GM12878 (cell line): ENCODE data around the gene IRF6. TPM values are rescaled to one million over a fixed set of nuclear protein-coding genes. Genes with fewer than 3 reads are reported as not detected.

Source experiments
- ATAC-seq: fragments of 200-7000 bp; cut with Tn5 transposase; 3 replicates; pipeline ENCODE4 v1.9.1; 2020; ENCODE audit warnings: mild to moderate bottlenecking, moderate library complexity
- BruUV-seq: library from RNA; stranded (reverse); fragments of 400-500 nt; replicated peaks from 2 replicates; lab custom pipeline; 2021; lab: Mats Ljungman, UMichigan
- CTCF ChIA-PET: fragments of 300-600 bp; sonication (Branson Sonifier 250); formaldehyde crosslinking; extraction: SDS; loops from one replicate; lab custom pipeline; 2021; ENCODE audit warnings: inconsistent platforms; lab: Yijun Ruan, JAX
- POLR2A ChIA-PET: fragments of 350-600 bp; formaldehyde crosslinking; extraction: SDS; loops from one replicate; lab custom pipeline; 2021; ENCODE audit warnings: inconsistent platforms; lab: Charles Lee
- RAD21 ChIA-PET: fragments of 300-600 bp; sonication (Branson Sonifier 250); formaldehyde crosslinking; loops from one replicate; lab custom pipeline; 2023; ENCODE audit warnings: antibody characterized with exemption; ENCODE audit not compliant: unreplicated experiment; lab: Charles Lee
- SMC1A ChIA-PET: fragments of 300-600 bp; sonication (Branson Sonifier 250); formaldehyde crosslinking; loops from one replicate; lab custom pipeline; 2023; ENCODE audit not compliant: unreplicated experiment, uncharacterized antibody; lab: Charles Lee
- DNase-seq: peaks from one replicate; pipeline ENCODE4 v3.0.0-alpha.2; 2011; ENCODE audit warnings: low read depth, low spot score
- FAIRE-seq: peaks from 3 replicates; lab custom pipeline; 2011; peaks lifted over from hg19 to GRCh38; lab: Jason Lieb, UNC
- H2AFZ ChIP-seq: 2 replicates; pipeline ENCODE4 v1.6.0; 2011; ENCODE audit warnings: low read depth, low read length, control low read depth; ENCODE audit not compliant: control insufficient read depth
- H3K27ac ChIP-seq: 2 replicates; pipeline ENCODE4 v1.5.1; 2011; ENCODE audit warnings: control low read depth; ENCODE audit not compliant: control insufficient read depth, insufficient read depth
- H3K27me3 ChIP-seq, 2 experiments: replicated peaks in 1 of 2; 2 replicates each; pipeline versions ENCODE4 v1.6.0 to v1.6.1; 2011; ENCODE audit warnings: low read length in 1 of 2; ENCODE audit not compliant: control insufficient read depth in 2 of 2, insufficient read depth in 2 of 2
- H3K36me3 ChIP-seq, 2 experiments: 2 replicates each; pipeline ENCODE4 v1.5.1; 2011; ENCODE audit warnings: low read length in 1 of 2; ENCODE audit not compliant: control insufficient read depth in 2 of 2, insufficient read depth in 2 of 2
- H3K4me1 ChIP-seq: 2 replicates; pipeline ENCODE4 v1.6.1; 2011; ENCODE audit warnings: mild to moderate bottlenecking, low read length, moderate library complexity, mixed read lengths; ENCODE audit not compliant: control insufficient read depth, insufficient read depth
- H3K4me2 ChIP-seq: 2 replicates; pipeline ENCODE4 v1.6.0; 2011; ENCODE audit warnings: control low read depth; ENCODE audit not compliant: control insufficient read depth, insufficient read depth
- H3K4me3 ChIP-seq: fragments of 200-600 bp; sonication (generic); 2 replicates; pipeline ENCODE4 v1.5.1; 2016
- H3K79me2 ChIP-seq: 2 replicates; pipeline ENCODE4 v1.6.0; 2011; ENCODE audit warnings: low read length; ENCODE audit not compliant: control insufficient read depth, insufficient read depth
- H3K9ac ChIP-seq: 2 replicates; pipeline ENCODE4 v1.8.0; 2011; ENCODE audit warnings: low read length, control low read depth, mixed read lengths; ENCODE audit not compliant: control insufficient read depth, insufficient read depth
- H3K9me3 ChIP-seq: replicated peaks from 3 replicates; pipeline ENCODE4 v1.5.1; 2011; ENCODE audit warnings: mild to moderate bottlenecking, low read length; ENCODE audit not compliant: control insufficient read depth, insufficient read depth
- H4K20me1 ChIP-seq: 2 replicates; pipeline ENCODE4 v1.6.0; 2011; ENCODE audit not compliant: control insufficient read depth, insufficient read depth
- E4F1 ChIP-seq: fragments of 450-650 bp; IDR thresholded peaks from 2 replicates; pipeline ENCODE4 v1.6.1; 2018; ENCODE audit warnings: borderline replicate concordance, mild to moderate bottlenecking; ENCODE audit not compliant: partially characterized antibody
- ELK1 ChIP-seq: IDR thresholded peaks from 2 replicates; pipeline ENCODE4 v1.6.1; 2012; ENCODE audit warnings: low read depth, low read length, improper control_type of control experiment
- FOXM1 ChIP-seq: IDR thresholded peaks from 2 replicates; pipeline ENCODE4 v1.6.1; 2012; ENCODE audit warnings: low read depth, mild to moderate bottlenecking, inconsistent platforms, low read length, moderate library complexity
- IRF4 ChIP-seq: IDR thresholded peaks from 2 replicates; pipeline ENCODE4 v1.6.1; 2011; ENCODE audit warnings: low read depth, low read length
- PML ChIP-seq: IDR thresholded peaks from 2 replicates; pipeline ENCODE4 v1.6.1; 2012; ENCODE audit warnings: low read length, inconsistent platforms
- PRDM15 ChIP-seq: fragments of 450-650 bp; formaldehyde crosslinking; IDR thresholded peaks from 2 replicates; pipeline ENCODE4 v1.4.0; 2020; ENCODE audit warnings: mild to moderate bottlenecking, moderate library complexity
- REST ChIP-seq: IDR thresholded peaks from 2 replicates; pipeline ENCODE4 v1.6.1; 2012; ENCODE audit warnings: mild to moderate bottlenecking, low read depth, low read length
- RUNX3 ChIP-seq: IDR thresholded peaks from 2 replicates; pipeline ENCODE4 v1.6.1; 2012; ENCODE audit warnings: low read length, inconsistent platforms
- ZBED1 ChIP-seq: IDR thresholded peaks from 2 replicates; pipeline ENCODE4 v1.6.1; 2016; ENCODE audit warnings: borderline replicate concordance
- WGBS: methylation state at CpG from one replicate; pipeline ENCODE4 v1.1.6; 2016; ENCODE audit warnings: low lambda C conversion rate; ENCODE audit not compliant: insufficient replicate concordance, insufficient coverage; ENCODE audit errors: missing lambda C conversion rate; 5-methylcytosine and 5-hydroxymethylcytosine counted together
- in situ Hi-C: fragments of 300-500 bp; cut with MboI; formaldehyde crosslinking; loops from 9 replicates; pipeline ENCODE4 v1.14.3; 2018; ENCODE audit warnings: mixed read lengths
- intact Hi-C: fragments of 100-400 bp; cut with micrococcal nuclease; formaldehyde crosslinking; loops from one replicate; pipeline ENCODE4 v1.14.2; 2022; ENCODE audit not compliant: unreplicated experiment
- polyA plus RNA-seq, 11 experiments: library from polyadenylated mRNA; depleted of rRNA in 4 of 11; unstranded in 6 of 11; stranded (reverse) in 5 of 11; fragments of >200 nt; fragmentation: Nextera tagmentation in 4 of 11; fragmentation: Illumina TruSeq in 1 of 11; extraction: Ambion mirVana in 4 of 11; extraction: Trizol in 1 of 11; gene quantifications; 1 replicate in 1 of 11; 2 replicates in 10 of 11; pipeline versions ENCODE4 v1.2.1 to v1.2.3, GENCODE V29; 2011 to 2016; ENCODE audit warnings: inconsistent platforms in 2 of 11, missing spikeins in 2 of 11, low read depth in 1 of 11
- total RNA-seq, 4 experiments: library from RNA; depleted of rRNA in 3 of 4; stranded (reverse); fragments of >200 nt in 3 of 4; fragmentation: Illumina TruSeq in 1 of 4; extraction: Trizol in 1 of 4; gene quantifications; 2 replicates each; pipeline versions ENCODE4 v1.2.1 to v1.2.3, GENCODE V29; 2013 to 2021

The IRF6 gene
- total and polyA plus RNA-seq, 10 of the 15 experiments (the other 5 are each of a cell fraction or from before 2014, with no cell fraction given): 0.04 to 0.50 (median 0.09) TPM; not detected in 1

- no peaks in the 10 kb centered on the region for H3K27me3 ChIP-seq
- no peaks in the 10 kb centered on the region for H4K20me1 ChIP-seq
- FAIRE-seq (no peak), ATAC-seq (no peak), DNase-seq (no peak)
- H3K4me3 ChIP-seq: no peak overlapping the region
- BruUV-seq: no TSS peak
- WGBS: 96% methylated on average over 7 of the region's 7 CpGs
- no peaks in the 10 kb centered on the region for H3K9me3 ChIP-seq
- H3K4me2 ChIP-seq: no peak overlapping the region
- H3K27ac ChIP-seq: no peak overlapping the region
- in situ Hi-C loops (no loop called here), intact Hi-C loops (no loop called here)
- no peak overlapping the region for H2AFZ ChIP-seq
- CTCF ChIA-PET: interaction anchor here (1.0 to 3.8 kb wide), 2 partner anchors 14 to 19 kb away, joined by 4 to 20 read pairs; no protein-coding TSS in a partner anchor
- H3K9ac ChIP-seq: no peak overlapping the region
- H3K79me2 ChIP-seq: no peaks in the 10 kb centered on the region
- H3K36me3 ChIP-seq: peaks cover 23 to 45% of the 10 kb centered on the region in 2 experiments
- SMC1A ChIA-PET: interaction anchor here (1.4 kb wide), 1 partner anchor 110 kb away, joined by 3 read pairs; no protein-coding TSS in a partner anchor
- POLR2A ChIA-PET: interaction anchor here (0.9 to 1.0 kb wide), 2 partner anchors 10 to 53 kb away, joined by 3 read pairs; partner anchors contain the start of genes C1orf74 and UTP25
- RAD21 ChIA-PET: no interaction called here
- H3K4me1 ChIP-seq: no peaks in the 10 kb centered on the region
- TF ChIP-seq ZBED1: no peak
- TF ChIP-seq IRF4: no peak
- TF ChIP-seq REST: no peak
- TF ChIP-seq RUNX3: no peak
- TF ChIP-seq PML: no peak
- TF ChIP-seq ELK1: no peak
- TF ChIP-seq E4F1: no peak
- no peak for TF ChIP-seq PRDM15 (CRISPR knock-in tag)
- TF ChIP-seq FOXM1: no peak
Measured at GRCh38 chr1:209837671-209838070, 31.7 kb upstream of the IRF6 start.
